SK-N-SH (cell line): ENCODE data around the gene MYL5. TPM values are rescaled to one million over a fixed set of nuclear protein-coding genes. Genes with fewer than 3 reads are reported as not detected.

Experiments
- CTCF ChIA-PET: fragments of 300-600, 350-600 bp; formaldehyde crosslinking; extraction: SDS; loops from one replicate; lab custom pipeline; 2021; lab: Yijun Ruan, JAX
- POLR2A ChIA-PET: fragments of 350-600 bp; sonication (Branson Sonifier 250); formaldehyde crosslinking; extraction: SDS; loops from one replicate; lab custom pipeline; 2020; ENCODE audit warnings: antibody characterized with exemption, inconsistent platforms; lab: Yijun Ruan, JAX
- DNase-seq: peaks from one replicate; pipeline ENCODE4 v3.0.0; 2012
- H2AFZ ChIP-seq: fragments of 200-600 bp; sonication (generic); 2 replicates; pipeline ENCODE4 v1.8.1; 2016; ENCODE audit warnings: antibody characterized with exemption, mild to moderate bottlenecking, low read depth
- H3F3A ChIP-seq: fragments of 200-600 bp; sonication (generic); replicated peaks from 2 replicates; pipeline ENCODE3; 2016; ENCODE audit warnings: antibody characterized with exemption, mild to moderate bottlenecking; ENCODE audit not compliant: insufficient read depth
- H3K27ac ChIP-seq, 2 experiments: fragments of 200-500 bp in 1 of 2; fragments of 200-600 bp in 1 of 2; sonication (Bioruptor generic) in 1 of 2; sonication (generic), shearing (Covaris generic) in 1 of 2; 2 replicates each; pipeline versions ENCODE4 v1.5.1 to v1.6.1; 2014 to 2016; ENCODE audit warnings: low read depth in 2 of 2, inconsistent platforms in 1 of 2, low read length in 1 of 2, mild to moderate bottlenecking in 1 of 2, mixed read lengths in 1 of 2
- H3K27me3 ChIP-seq: fragments of 200-600 bp; sonication (generic), shearing (Covaris generic); 2 replicates; pipeline ENCODE4 v1.6.1; 2016; ENCODE audit warnings: mixed run types; ENCODE audit not compliant: insufficient read depth
- H3K36me3 ChIP-seq, 2 experiments: fragments of 200-500 bp in 1 of 2; fragments of 200-600 bp in 1 of 2; sonication (Bioruptor generic) in 1 of 2; sonication (generic) in 1 of 2; replicated peaks in 1 of 2; 2 replicates each; pipeline versions ENCODE3 to v1.5.1; 2014 to 2016; ENCODE audit warnings: low read length in 1 of 2, mild to moderate bottlenecking in 1 of 2; ENCODE audit not compliant: insufficient read depth in 2 of 2, control insufficient read depth in 1 of 2
- H3K4me1 ChIP-seq, 2 experiments: fragments of 200-500 bp in 1 of 2; fragments of 200-600 bp in 1 of 2; sonication (Bioruptor generic) in 1 of 2; sonication (generic), shearing (Covaris generic) in 1 of 2; 2 replicates each; pipeline versions ENCODE4 v1.5.1 to v1.6.1; 2014 to 2016; ENCODE audit warnings: low read depth in 1 of 2, low read length in 1 of 2, mixed run types in 1 of 2; ENCODE audit not compliant: insufficient read depth in 2 of 2, control insufficient read depth in 1 of 2
- H3K4me2 ChIP-seq: fragments of 200-600 bp; sonication (generic), shearing (Covaris generic); 2 replicates; pipeline ENCODE4 v1.6.1; 2017; ENCODE audit warnings: mixed run types
- H3K4me3 ChIP-seq, 2 experiments: fragments of 200-500 bp in 1 of 2; fragments of 200-600 bp in 1 of 2; sonication (Bioruptor generic) in 1 of 2; sonication (generic), shearing (Covaris generic) in 1 of 2; 2 replicates each; pipeline versions ENCODE4 v1.5.1 to v1.8.1; 2014 to 2016; ENCODE audit warnings: low read depth in 2 of 2, inconsistent platforms in 1 of 2, low read length in 1 of 2, mild to moderate bottlenecking in 1 of 2, mixed read lengths in 1 of 2, moderate library complexity in 1 of 2
- H3K79me2 ChIP-seq: fragments of 200-600 bp; sonication (generic); 2 replicates; pipeline ENCODE4 v1.8.1; 2017; ENCODE audit warnings: mild to moderate bottlenecking; ENCODE audit not compliant: insufficient read depth
- H3K9ac ChIP-seq: fragments of 200-600 bp; sonication (generic); 2 replicates; pipeline ENCODE4 v1.6.1; 2017; ENCODE audit warnings: mixed run types
- H3K9me2 ChIP-seq: fragments of 200-600 bp; sonication (generic); 2 replicates; pipeline ENCODE4 v1.6.1; 2017; ENCODE audit warnings: mixed run types
- H3K9me3 ChIP-seq: fragments of 200-600 bp; sonication (generic); 2 replicates; pipeline ENCODE4 v1.6.1; 2017; ENCODE audit warnings: mixed run types, mild to moderate bottlenecking, moderate library complexity
- H4K20me1 ChIP-seq: fragments of 200-600 bp; sonication (generic); 2 replicates; pipeline ENCODE4 v1.6.1; 2017; ENCODE audit warnings: mild to moderate bottlenecking, mixed run types; ENCODE audit not compliant: insufficient read depth
- FOXJ3 ChIP-seq: sonication (generic); formaldehyde crosslinking; IDR thresholded peaks from 2 replicates; pipeline ENCODE4 v1.5.1; 2020; ENCODE audit warnings: mild to moderate bottlenecking, missing genetic modification reagents
- FOXM1 ChIP-seq: IDR thresholded peaks from 2 replicates; pipeline ENCODE4 v1.4.0; 2012; ENCODE audit warnings: low read depth, mild to moderate bottlenecking
- GABPA ChIP-seq: IDR thresholded peaks from 2 replicates; pipeline ENCODE4 v1.4.0; 2012; ENCODE audit warnings: low read depth, mild to moderate bottlenecking
- GATA2 ChIP-seq: sonication (generic); formaldehyde crosslinking; IDR thresholded peaks from 2 replicates; pipeline ENCODE4 v1.5.0; 2020; ENCODE audit warnings: mild to moderate bottlenecking, missing genetic modification reagents
- JUND ChIP-seq: IDR thresholded peaks from 2 replicates; pipeline ENCODE4 v1.4.0; 2012
- RCOR1 ChIP-seq: fragments of 150-350 bp; IDR thresholded peaks from 2 replicates; pipeline ENCODE4 v1.6.1; 2017; ENCODE audit warnings: antibody characterized with exemption, low read length
- SIN3A ChIP-seq: IDR thresholded peaks from 2 replicates; pipeline ENCODE4 v1.6.1; 2012; ENCODE audit warnings: low read depth, mild to moderate bottlenecking, low read length, moderate library complexity, borderline replicate concordance
- WGBS: methylation state at CpG from one replicate; pipeline ENCODE4 v1.1.6; 2017; ENCODE audit warnings: low lambda C conversion rate; 5-methylcytosine and 5-hydroxymethylcytosine counted together
- polyA plus RNA-seq, 3 experiments: library from polyadenylated mRNA; depleted of rRNA; stranded (reverse); fragments of >200 nt; gene quantifications; 2 replicates each; pipeline ENCODE4 v1.2.3, GENCODE V29; 2012
- TF ChIP-seq, protein P1 (sequence below): IDR thresholded peaks from 2 replicates; pipeline ENCODE4 v1.4.0; 2012; ENCODE audit warnings: low read depth
- TF ChIP-seq, protein P2 (sequence below): IDR thresholded peaks from 2 replicates; pipeline ENCODE4 v1.6.1; 2012; ENCODE audit warnings: mild to moderate bottlenecking, low read depth, low read length, moderate library complexity
- TF ChIP-seq, protein P3 (sequence below): fragments of 200-600 bp; sonication (generic); IDR thresholded peaks from 2 replicates; pipeline ENCODE4 v1.6.1; 2017; ENCODE audit warnings: antibody characterized with exemption, mild to moderate bottlenecking, moderate library complexity
- TF ChIP-seq, protein P4 (sequence below): IDR thresholded peaks from 2 replicates; pipeline ENCODE4; 2012

Gene MYL5
- polyA plus RNA-seq, 1 of the 3 experiments (the other 2 are of a cell fraction), result 46.9 TPM

DNA sequence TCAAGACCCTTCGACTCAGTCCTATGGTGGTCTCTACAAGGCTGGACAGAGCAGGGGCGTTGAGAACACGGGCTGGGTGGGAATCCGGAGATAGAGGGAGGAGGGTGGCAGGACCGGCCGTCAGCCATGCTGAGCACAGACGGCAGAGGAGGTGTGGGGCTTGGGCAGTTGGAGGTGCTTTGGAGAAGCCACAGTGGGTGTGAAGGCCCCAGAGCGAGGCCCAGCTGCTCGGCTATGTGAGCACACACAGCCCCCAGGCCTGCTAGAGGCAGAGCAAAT, 44.8 kb upstream of the MYL5 start (continued):
- TF ChIP-seq, protein P1, sequence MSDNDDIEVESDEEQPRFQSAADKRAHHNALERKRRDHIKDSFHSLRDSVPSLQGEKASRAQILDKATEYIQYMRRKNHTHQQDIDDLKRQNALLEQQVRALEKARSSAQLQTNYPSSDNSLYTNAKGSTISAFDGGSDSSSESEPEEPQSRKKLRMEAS, result no peak

DNA sequence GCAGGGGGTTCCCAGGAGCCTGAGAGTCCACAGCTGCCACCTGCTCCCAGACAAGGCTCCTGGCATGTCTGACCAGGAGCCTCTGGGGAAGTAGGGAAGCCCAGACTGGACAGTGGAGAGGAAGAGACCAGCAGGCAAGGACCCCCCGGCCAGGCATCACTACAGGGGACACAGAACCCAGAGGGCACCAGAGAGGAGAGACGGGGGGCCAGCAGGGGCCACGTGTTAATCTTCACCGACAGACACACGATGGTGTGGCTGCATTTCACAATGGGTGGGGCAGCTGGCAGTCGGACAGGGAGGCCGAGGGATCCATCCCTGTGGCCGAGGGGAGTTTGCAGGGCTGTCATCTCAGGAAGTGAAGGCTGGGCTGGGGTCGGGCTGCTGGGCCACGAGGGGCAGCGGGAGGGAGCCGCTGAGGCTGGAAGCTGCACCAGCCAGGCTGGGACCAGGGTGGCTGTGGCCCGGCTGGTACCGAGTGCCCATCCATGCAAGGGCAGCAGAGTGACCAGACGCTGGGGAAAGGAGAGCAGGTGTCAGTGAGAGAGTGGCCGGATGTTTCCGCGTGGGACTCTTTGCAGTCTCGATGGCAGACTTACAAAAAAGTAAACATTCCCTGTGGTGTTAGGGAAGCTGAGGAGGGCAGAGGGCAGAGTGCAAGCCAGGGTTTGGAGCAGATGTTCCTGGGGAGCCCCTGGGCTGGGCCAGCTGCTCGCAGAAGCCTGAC, 44.3 kb upstream of the MYL5 start:
- Histone ChIP-seq H3K9me3 (no peaks in the 10 kb centered on the region), H4K20me1 (no peaks in the 10 kb centered on the region), H3K4me1 (no peaks in the 10 kb centered on the region), H3K27ac (no peak overlapping the region), H3K4me3 (no peak overlapping the region), H2AFZ (no peak overlapping the region), H3K36me3 (no peaks in the 10 kb centered on the region), H3K9me2 (no peaks in the 10 kb centered on the region), H3K9ac (no peak overlapping the region), H3K4me2 (no peak overlapping the region), H3K27me3 (no peaks in the 10 kb centered on the region), H3K79me2 (no peaks in the 10 kb centered on the region), H3F3A (no peaks in the 10 kb centered on the region)
- ChIA-PET CTCF (interaction anchor here (1.0 kb wide), 1 partner anchor 10 kb away, joined by 3 read pairs; no protein-coding TSS in a partner anchor), POLR2A (no interaction called here)
- WGBS, result 26% methylated on average over 10 of the region's 20 CpGs
- peak; percentile 24 for DNase-seq
- TF ChIP-seq GATA2 (CRISPR knock-in tag) (no peak), RCOR1 (no peak), GABPA (no peak), FOXJ3 (no peak), JUND (no peak), FOXM1 (no peak), SIN3A (no peak)
- TF ChIP-seq, protein P2, sequence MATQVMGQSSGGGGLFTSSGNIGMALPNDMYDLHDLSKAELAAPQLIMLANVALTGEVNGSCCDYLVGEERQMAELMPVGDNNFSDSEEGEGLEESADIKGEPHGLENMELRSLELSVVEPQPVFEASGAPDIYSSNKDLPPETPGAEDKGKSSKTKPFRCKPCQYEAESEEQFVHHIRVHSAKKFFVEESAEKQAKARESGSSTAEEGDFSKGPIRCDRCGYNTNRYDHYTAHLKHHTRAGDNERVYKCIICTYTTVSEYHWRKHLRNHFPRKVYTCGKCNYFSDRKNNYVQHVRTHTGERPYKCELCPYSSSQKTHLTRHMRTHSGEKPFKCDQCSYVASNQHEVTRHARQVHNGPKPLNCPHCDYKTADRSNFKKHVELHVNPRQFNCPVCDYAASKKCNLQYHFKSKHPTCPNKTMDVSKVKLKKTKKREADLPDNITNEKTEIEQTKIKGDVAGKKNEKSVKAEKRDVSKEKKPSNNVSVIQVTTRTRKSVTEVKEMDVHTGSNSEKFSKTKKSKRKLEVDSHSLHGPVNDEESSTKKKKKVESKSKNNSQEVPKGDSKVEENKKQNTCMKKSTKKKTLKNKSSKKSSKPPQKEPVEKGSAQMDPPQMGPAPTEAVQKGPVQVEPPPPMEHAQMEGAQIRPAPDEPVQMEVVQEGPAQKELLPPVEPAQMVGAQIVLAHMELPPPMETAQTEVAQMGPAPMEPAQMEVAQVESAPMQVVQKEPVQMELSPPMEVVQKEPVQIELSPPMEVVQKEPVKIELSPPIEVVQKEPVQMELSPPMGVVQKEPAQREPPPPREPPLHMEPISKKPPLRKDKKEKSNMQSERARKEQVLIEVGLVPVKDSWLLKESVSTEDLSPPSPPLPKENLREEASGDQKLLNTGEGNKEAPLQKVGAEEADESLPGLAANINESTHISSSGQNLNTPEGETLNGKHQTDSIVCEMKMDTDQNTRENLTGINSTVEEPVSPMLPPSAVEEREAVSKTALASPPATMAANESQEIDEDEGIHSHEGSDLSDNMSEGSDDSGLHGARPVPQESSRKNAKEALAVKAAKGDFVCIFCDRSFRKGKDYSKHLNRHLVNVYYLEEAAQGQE, result no peak
- TF ChIP-seq, protein P3, sequence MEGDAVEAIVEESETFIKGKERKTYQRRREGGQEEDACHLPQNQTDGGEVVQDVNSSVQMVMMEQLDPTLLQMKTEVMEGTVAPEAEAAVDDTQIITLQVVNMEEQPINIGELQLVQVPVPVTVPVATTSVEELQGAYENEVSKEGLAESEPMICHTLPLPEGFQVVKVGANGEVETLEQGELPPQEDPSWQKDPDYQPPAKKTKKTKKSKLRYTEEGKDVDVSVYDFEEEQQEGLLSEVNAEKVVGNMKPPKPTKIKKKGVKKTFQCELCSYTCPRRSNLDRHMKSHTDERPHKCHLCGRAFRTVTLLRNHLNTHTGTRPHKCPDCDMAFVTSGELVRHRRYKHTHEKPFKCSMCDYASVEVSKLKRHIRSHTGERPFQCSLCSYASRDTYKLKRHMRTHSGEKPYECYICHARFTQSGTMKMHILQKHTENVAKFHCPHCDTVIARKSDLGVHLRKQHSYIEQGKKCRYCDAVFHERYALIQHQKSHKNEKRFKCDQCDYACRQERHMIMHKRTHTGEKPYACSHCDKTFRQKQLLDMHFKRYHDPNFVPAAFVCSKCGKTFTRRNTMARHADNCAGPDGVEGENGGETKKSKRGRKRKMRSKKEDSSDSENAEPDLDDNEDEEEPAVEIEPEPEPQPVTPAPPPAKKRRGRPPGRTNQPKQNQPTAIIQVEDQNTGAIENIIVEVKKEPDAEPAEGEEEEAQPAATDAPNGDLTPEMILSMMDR, result no peak
- TF ChIP-seq, protein P4, sequence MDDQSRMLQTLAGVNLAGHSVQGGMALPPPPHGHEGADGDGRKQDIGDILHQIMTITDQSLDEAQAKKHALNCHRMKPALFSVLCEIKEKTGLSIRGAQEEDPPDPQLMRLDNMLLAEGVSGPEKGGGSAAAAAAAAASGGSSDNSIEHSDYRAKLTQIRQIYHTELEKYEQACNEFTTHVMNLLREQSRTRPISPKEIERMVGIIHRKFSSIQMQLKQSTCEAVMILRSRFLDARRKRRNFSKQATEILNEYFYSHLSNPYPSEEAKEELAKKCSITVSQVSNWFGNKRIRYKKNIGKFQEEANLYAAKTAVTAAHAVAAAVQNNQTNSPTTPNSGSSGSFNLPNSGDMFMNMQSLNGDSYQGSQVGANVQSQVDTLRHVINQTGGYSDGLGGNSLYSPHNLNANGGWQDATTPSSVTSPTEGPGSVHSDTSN, result no peak
